ENCODE results near the gene SMYD3.
"Not testable (repeated sequence)": the region's sequence is repeated elsewhere in the genome, so short reads cannot be mapped to it uniquely, and the experiment has no call there.

- not testable (repeated sequence) for TF ChIP-seq CTCF (IDR thresholded peaks at IDR 0.05); EZH2 (IDR thresholded peaks at IDR 0.05; ENCODE audit: borderline replicate concordance, insufficient read depth, low read depth, low read length, poor library complexity, severe bottlenecking)
Measured at GRCh38 chr1:245941771-245942170, 565.3 kb downstream of the SMYD3 start.
